ENCODE measurements around the gene ETV3L. TPM values are rescaled to one million over a fixed set of nuclear protein-coding genes. Genes with fewer than 3 reads are reported as not detected.
A peak's percentile ranks its signal among the peaks of the same experiment; 100 is the strongest.
"Not testable (repeated sequence)": the region's sequence is repeated elsewhere in the genome, so short reads cannot be mapped to it uniquely, and the experiment has no call there.

Gene ETV3L
- total RNA-seq, 1 donor from 2014 or later: not detected

DNA sequence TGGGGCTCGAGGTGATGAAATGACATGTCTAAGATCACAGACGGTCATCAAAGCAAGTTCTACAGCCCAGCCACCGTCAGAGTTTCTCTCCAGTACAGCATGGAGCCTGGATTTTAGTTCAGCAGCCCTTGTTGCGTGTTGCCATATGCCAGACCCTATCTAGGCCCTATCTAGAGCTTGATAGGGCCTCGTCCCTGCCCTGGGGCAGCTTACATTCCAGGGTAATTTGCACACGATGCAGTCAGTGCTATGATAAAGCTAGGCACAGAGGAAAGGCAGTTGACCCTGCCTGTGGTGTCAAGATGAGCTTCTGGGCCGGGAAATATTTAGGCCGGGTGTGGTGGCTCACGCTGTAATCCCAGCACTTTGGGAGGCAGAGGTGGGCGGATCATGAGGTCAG is 18.9 kb downstream of the ETV3L start:
- TF ChIP-seq POLR2A (IDR thresholded peaks at IDR 0.05) (no peak), POLR2AphosphoS5 (IDR thresholded peaks at IDR 0.05; ENCODE audit: insufficient read depth in 1 of 2, low read depth in 1 of 2) (no peak)
- TF ChIP-seq, protein P1, sequence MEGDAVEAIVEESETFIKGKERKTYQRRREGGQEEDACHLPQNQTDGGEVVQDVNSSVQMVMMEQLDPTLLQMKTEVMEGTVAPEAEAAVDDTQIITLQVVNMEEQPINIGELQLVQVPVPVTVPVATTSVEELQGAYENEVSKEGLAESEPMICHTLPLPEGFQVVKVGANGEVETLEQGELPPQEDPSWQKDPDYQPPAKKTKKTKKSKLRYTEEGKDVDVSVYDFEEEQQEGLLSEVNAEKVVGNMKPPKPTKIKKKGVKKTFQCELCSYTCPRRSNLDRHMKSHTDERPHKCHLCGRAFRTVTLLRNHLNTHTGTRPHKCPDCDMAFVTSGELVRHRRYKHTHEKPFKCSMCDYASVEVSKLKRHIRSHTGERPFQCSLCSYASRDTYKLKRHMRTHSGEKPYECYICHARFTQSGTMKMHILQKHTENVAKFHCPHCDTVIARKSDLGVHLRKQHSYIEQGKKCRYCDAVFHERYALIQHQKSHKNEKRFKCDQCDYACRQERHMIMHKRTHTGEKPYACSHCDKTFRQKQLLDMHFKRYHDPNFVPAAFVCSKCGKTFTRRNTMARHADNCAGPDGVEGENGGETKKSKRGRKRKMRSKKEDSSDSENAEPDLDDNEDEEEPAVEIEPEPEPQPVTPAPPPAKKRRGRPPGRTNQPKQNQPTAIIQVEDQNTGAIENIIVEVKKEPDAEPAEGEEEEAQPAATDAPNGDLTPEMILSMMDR (IDR thresholded peaks at IDR 0.05): no peak
- Histone ChIP-seq H3K4me3 (no peak overlapping the region), H3K4me1 (no peaks in the 10 kb centered on the region), H3K27ac (no peak overlapping the region), H3K9me3 (no peaks in the 10 kb centered on the region), H3K36me3 (no peaks in the 10 kb centered on the region), H3K27me3 (no peaks in the 10 kb centered on the region)
- intact Hi-C loops (cut with DNase I): no loop called here
- DNase-seq (ENCODE audit: extremely low spot score in 2 of 2): no peak

DNA sequence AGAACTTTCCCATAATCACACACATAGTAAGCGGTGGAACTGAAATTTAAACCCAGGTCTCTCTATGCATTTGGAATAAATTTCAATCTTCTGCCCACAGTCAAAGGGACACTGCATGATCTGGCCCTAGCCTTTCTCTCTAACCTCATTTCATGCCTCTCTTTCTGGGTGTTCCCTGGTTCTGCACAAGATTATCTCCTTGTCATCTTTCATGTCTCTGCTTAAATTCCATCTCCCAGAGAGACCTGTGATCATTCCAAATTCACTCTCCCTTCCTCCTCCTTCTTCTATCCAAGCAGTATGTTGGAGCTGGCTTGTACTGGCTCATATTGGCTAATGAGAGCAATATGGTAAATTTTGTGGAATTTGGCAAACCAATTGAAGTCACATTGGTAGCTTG is 22.2 kb downstream of the ETV3L start:
- Histone ChIP-seq H3K4me1 (peaks cover 9% of the 10 kb centered on the region), H3K27ac (no peak overlapping the region), H3K4me3 (no peak overlapping the region), H3K9me3 (no peaks in the 10 kb centered on the region), H3K27me3 (no peaks in the 10 kb centered on the region), H3K36me3 (no peaks in the 10 kb centered on the region)
- intact Hi-C loops (cut with DNase I): no loop called here
- no peak for DNase-seq (ENCODE audit: extremely low spot score in 2 of 2)
- no peak for TF ChIP-seq POLR2AphosphoS5 (IDR thresholded peaks at IDR 0.05; ENCODE audit: insufficient read depth in 1 of 2, low read depth in 1 of 2)
- TF ChIP-seq, protein P1 (IDR thresholded peaks at IDR 0.05): no peak
- no peak for TF ChIP-seq POLR2A (IDR thresholded peaks at IDR 0.05)

DNA sequence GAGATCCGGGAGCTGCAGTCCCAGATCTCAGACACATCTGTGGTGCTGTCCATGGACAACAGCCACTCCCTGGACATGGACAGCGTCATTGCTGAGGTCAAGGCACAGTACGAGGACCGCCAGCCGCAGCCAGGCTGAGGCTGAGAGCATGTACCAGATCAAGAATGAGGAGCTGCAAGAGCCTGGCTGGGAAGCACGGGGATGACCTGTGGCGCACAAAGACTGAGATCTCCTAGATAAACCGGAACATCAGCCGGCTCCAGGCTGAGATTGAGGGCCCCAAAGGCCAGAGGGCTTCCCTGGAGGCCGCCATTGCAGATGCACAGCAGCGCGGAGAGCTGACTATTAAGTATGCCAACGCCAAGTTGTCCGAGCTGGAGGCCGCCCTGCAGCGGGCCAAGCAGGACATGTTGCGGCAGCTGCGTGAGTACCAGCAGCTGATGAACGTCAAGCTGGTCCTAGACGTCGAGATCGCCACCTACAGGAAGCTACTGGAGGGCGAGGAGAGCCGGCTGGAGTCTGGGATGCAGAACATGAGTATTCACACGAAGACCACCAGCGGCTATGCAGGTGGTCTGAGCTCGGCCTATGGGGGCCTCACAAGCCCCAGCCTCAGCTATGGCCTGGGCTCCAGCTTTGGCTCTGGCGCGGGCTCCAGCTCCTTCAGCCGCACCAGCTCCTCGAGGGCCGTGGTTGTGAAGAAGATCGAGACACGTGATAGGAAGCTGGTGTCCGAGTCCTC is 25.5 kb downstream of the ETV3L start:
- no peaks in the 10 kb centered on the region for H3K36me3 ChIP-seq
- intact Hi-C loops (cut with DNase I): no loop called here
- DNase-seq (ENCODE audit: extremely low spot score in 2 of 2): no peak
- H3K27ac ChIP-seq: no peak overlapping the region
- H3K4me3 ChIP-seq: peak overlapping the region in 1 of 2 donors; percentile 17
- TF ChIP-seq, protein P1 (IDR thresholded peaks at IDR 0.05): peak in 2 of 3 experiments; percentile 17 to 32
- TF ChIP-seq POLR2AphosphoS5 (IDR thresholded peaks at IDR 0.05; ENCODE audit: insufficient read depth in 1 of 2, low read depth in 1 of 2) (no peak), POLR2A (IDR thresholded peaks at IDR 0.05) (no peak)
- H3K27me3 ChIP-seq: no peaks in the 10 kb centered on the region
- H3K4me1 ChIP-seq: peaks cover 9% of the 10 kb centered on the region
- no peaks in the 10 kb centered on the region for H3K9me3 ChIP-seq

DNA sequence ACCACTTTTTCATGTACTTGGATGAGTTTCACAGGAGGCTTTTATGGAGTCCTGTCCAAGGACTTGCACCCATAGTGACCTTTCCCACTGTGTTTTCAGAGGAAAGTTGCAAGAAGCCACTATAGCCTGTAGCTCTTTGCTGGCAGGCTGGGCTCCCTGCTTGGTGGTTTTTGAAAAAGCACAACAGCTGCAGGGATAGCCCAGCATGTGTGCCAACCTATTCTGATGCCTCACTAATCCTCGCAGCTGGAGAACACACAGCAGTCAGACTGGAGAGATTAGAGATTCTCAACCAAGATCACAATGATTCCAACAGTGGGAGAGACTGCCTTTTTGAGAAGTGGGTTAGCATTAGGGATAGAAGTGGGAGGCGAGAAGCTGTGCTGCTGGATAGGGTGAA is 30.0 kb downstream of the ETV3L start:
- intact Hi-C loops (cut with DNase I): loop anchor here (10.0 kb wide), 1 partner anchor 145 kb away; the partner anchor contains the start of gene LRRC71
- no peaks in the 10 kb centered on the region for H3K36me3 ChIP-seq

DNA sequence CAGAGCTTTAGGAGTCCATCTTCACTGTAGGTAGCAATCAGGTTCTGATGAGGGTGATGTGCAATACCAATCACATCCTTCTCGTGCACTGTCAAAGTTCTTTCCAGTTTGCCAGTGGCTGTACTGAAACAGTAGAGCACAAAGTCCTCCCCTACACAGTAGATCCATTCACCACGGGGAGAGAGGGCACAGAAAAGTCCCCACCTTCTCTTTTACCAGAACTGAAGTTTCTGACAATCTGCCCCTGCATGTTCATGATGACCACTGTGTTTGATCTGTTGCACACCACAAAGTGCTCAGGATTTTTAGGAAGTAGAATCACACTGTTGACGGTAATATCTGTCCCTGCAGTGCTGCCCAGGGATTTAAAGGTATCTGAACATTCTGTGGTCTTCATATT is 40.4 kb downstream of the ETV3L start:
- H3K4me1 ChIP-seq; intact Hi-C loops (cut with DNase I); H3K27ac ChIP-seq; H3K27me3 ChIP-seq; DNase-seq (ENCODE audit: extremely low spot score in 2 of 2); H3K36me3 ChIP-seq; H3K4me3 ChIP-seq: not testable (repeated sequence)
- H3K9me3 ChIP-seq: peaks cover 11% of the 10 kb centered on the region

More for the DNA sequence above, 30.0 kb downstream of the ETV3L start:
- no peak overlapping the region for H3K4me3 ChIP-seq
- no peak for DNase-seq (ENCODE audit: extremely low spot score in 2 of 2)
- no peak overlapping the region for H3K27ac ChIP-seq
- TF ChIP-seq POLR2AphosphoS5 (IDR thresholded peaks at IDR 0.05; ENCODE audit: insufficient read depth in 1 of 2, low read depth in 1 of 2) (no peak), POLR2A (IDR thresholded peaks at IDR 0.05) (no peak)
- TF ChIP-seq, protein P1 (IDR thresholded peaks at IDR 0.05): no peak
- H3K9me3 ChIP-seq: no peaks in the 10 kb centered on the region
- H3K4me1 ChIP-seq: peaks cover 9% of the 10 kb centered on the region
- H3K27me3 ChIP-seq: no peaks in the 10 kb centered on the region
